GM11168 (cell line): ENCODE measurements around the gene KAZN.

ENCODE experiments used
- in situ Hi-C: fragments of 300-500 bp; cut with MboI; formaldehyde crosslinking; loops from one replicate; pipeline ENCODE4 v1.12.0; 2022; ENCODE audit warnings: low sequenced_read_pairs; ENCODE audit not compliant: unreplicated experiment

Gene KAZN

GRCh38 chr1:14608308-14608707 is 9.8 kb downstream of the KAZN start:
- in situ Hi-C loops, result loop anchor here (25.0 kb wide), 1 partner anchor 429 kb away; no protein-coding TSS in a partner anchor

DNA sequence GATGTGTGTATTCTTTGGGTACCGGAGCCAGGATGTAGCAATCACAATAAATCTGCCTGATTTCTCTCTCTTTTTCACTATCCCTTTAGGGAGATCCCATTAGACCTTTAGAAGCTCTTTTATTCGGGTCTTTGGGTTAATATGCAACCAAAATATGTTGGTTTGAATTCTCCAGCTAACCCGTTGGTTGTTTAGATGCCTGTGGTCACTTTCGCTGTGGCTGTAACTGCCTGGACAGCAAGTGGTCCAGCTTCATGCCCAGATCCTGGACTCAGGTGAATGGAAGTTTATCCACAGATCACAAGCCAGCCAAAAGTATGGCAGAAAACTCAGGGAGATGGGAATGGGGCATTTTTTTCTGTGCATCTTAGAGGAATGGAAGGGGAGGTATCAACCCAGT is 12.3 kb downstream of the KAZN start:
- in situ Hi-C loops, result loop anchor here (25.0 kb wide), 1 partner anchor 427 kb away; no protein-coding TSS in a partner anchor

DNA sequence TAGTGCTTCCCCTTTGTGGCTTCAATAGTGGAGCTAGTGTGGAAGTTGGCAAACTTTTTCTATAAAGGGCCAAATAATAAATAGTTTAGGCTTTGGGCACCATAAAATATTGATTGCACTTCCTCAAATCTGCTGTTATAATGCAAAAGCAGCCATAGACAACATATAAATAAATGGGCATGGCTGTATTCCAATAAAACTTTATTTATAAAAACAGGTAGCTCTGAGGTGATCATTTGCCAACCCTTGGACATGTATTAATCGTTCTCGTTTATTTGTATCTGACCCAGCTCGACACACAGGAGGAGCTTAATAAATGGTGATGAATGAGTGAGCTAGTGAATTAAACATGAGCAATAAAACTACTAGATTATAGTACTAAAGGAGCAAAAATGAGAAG is 13.3 kb downstream of the KAZN start:
- in situ Hi-C loops, result loop anchor here (25.0 kb wide), 1 partner anchor 426 kb away; no protein-coding TSS in a partner anchor

- in situ Hi-C loops, result loop anchor here (25.0 kb wide), 1 partner anchor 425 kb away; no protein-coding TSS in a partner anchor
Observed at GRCh38 chr1:14612256-14612655, 13.8 kb downstream of the KAZN start.

- in situ Hi-C loops, result loop anchor here (25.0 kb wide), 1 partner anchor 423 kb away; no protein-coding TSS in a partner anchor
Observed at GRCh38 chr1:14613926-14614325, 15.4 kb downstream of the KAZN start.

- in situ Hi-C loops, result loop anchor here (25.0 kb wide), 1 partner anchor 423 kb away; no protein-coding TSS in a partner anchor
Observed at GRCh38 chr1:14614341-14614740, 15.9 kb downstream of the KAZN start.

GRCh38 chr1:14615549-14616218 is 17.2 kb downstream of the KAZN start:
- in situ Hi-C loops, result loop anchor here (25.0 kb wide), 1 partner anchor 422 kb away; no protein-coding TSS in a partner anchor

DNA sequence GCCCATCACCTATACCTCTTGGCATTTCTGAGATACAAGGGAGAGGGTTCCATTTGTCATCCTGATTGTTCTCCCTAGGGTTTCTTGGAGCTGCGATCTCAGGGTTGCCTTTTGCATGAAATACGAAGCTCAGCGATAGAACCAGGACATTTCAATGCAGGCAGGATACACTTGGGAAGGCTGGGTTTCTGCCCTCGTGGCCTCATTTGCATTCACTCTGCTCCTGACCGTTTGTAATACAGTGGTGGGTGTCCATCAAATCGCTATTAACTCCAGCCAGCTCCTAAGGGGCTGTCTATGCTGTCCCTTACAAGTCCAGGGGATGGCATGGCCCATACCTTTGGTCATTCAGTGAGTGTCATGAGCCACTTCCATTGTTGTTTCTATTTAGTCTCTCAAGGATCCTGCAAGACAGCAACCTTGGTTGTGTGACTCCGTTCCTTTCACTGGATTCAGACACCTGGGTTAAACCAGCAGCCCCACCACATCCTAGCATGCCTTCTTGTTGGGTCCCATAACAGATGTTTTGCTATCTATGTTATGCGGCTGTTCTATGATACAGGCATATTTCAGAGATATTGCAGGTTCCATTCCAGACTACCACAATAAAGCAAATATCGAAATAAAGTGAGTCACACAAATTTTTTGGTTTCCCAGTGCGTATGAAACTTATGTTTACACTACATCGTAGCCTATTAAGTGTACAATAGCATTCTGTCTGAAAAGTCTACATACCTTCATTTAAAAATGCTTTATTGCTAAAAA is 18.3 kb downstream of the KAZN start:
- in situ Hi-C loops, result loop anchor here (25.0 kb wide), 1 partner anchor 420 kb away; no protein-coding TSS in a partner anchor

DNA sequence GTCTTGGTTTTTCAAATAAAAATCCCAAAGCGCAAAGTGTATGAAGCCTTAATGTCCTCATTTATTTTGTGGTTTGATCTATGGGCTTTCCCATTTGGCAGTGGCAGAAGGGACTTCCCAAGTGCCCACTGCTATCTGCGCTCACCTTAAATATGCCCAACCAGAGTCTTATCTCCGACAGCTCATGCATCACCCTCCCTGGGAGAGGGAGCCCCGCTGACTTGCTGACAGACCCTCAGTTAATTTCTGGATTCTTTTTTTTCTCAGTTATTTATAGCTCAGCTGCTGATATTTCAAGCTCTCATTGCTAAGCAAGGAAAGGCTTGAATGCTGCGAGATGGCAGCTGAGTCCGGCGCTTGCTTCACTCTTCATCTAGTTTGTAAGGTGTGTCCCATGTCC is 19.3 kb downstream of the KAZN start:
- in situ Hi-C loops, result loop anchor here (25.0 kb wide), 1 partner anchor 420 kb away; no protein-coding TSS in a partner anchor

DNA sequence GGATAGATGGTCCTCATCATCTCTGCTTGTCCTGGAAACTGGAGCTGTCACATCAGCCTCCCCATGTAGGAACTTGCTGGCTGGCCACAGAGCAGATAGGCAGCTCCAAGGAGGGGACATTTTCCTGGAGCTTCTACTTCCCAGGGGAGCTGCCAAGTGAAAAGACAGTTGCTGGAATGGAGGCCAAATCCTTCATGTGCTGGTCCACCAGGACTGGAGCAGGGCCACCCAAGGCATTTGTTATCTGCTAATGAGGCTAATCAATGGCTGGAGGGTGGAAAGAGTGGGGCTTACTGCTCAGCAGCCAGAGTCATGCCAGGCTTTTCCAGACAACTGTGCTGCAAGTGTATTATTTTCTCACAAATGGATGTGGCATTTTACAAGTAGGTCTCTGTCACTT is 22.5 kb downstream of the KAZN start:
- in situ Hi-C loops, result loop anchor here (25.0 kb wide), 1 partner anchor 416 kb away; no protein-coding TSS in a partner anchor

GRCh38 chr1:14623090-14623489 is 24.6 kb downstream of the KAZN start:
- in situ Hi-C loops, result loop anchor here (25.0 kb wide), 1 partner anchor 414 kb away; no protein-coding TSS in a partner anchor

DNA sequence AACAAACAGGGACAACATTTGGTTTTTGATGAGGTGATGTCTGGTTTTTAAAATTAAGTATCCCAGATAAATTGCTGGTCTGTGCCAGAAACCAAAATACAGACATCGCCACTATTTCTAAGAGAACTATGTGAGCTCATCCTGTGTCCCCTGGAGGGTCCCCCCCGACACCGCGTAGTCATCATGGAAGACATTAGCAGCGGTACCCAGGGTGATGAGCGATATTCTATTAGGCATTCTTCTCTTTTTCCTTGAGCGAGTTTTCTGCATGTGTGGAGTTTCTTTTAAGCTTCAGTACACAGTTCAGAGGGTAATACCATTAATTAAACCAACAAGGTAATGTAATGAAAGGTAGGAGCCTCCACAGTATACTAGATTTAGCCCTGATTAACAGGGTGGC is 26.5 kb downstream of the KAZN start:
- in situ Hi-C loops, result loop anchor here (25.0 kb wide), 1 partner anchor 412 kb away; no protein-coding TSS in a partner anchor

DNA sequence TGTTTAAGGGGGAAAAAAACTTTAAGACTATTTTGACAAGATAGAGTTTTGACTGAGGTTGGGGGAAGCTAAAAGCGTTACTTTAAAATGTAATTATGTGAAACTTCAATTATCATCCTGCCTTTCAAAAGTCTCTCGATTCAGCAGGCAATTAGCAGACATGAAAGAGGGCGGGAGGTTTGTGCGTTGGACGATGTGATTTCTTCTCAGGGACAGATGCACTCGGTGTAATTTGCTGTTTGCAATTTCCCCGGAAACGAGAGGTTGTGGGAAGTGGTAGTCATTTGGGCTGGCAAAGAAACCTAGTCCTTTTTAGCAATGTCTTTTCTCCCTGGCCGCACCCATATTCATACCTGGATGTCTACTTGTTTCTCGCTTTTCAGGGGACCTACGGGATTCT is 27.1 kb downstream of the KAZN start:
- in situ Hi-C loops, result no loop called here

DNA sequence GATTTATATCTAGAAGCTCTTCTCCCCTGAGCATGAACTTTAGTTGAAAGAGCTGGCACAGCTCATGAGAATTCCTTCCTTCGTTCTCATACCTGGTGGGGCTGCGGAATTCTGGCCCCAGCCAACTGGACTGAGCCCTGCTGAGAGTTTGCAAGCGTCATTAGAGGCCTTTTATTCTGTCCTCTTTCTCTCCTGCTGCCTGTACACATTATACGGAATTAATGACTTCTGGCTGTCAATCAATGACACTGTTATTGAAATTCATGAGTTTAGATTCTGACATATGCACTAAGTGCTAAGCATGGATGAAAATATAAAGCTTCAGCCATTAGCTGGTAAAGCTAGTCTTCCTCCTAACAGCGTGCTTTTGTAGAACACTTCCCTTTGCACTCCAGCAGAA is 27.5 kb downstream of the KAZN start:
- in situ Hi-C loops, result no loop called here

GRCh38 chr1:14626869-14627607 is 28.6 kb downstream of the KAZN start:
- in situ Hi-C loops, result no loop called here

DNA sequence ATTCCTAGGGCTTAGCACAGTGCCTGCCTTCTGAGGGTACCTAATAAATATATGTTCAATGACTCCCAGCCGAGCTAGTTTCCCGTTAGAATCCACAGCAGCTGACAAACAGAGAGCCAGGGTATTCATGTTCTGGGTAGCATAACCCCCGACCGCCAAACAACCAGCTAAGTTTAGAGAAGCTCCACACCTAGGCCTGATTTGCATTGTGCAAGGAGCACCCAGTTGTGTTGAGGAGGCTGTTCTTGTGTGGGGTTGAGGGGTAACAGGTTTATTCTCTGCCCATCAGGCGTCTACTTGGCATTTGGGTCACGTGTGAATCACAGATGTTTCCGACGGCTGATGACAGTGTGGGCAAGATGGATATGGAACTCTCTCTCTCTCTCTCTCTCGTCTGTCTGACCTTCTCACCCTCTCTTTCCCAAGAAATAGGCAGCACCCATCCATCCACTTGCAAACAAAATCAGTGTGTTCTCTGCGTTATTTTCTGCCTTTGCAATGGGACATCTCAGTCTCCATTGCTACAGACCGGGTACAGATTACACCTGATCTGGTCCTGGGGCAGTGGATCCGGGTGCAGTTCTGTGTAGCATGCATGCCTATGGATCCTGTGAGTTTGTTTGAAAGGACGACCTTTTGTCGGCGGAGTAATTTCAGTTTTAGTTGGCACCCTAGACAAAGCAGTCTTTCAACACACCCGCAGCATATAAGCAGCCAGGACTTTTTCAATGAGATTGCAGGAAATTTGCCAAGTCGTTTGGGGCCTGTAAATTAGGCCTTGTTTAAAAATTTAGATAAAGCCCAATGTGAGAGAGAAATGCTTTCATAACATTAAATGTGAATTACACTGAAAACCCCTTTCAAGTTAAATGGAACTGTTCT is 29.4 kb downstream of the KAZN start:
- in situ Hi-C loops, result no loop called here

- in situ Hi-C loops, result no loop called here
Observed at GRCh38 chr1:14629363-14630014, 31.0 kb downstream of the KAZN start.

GRCh38 chr1:14630986-14631385 is 32.5 kb downstream of the KAZN start:
- in situ Hi-C loops, result no loop called here

GRCh38 chr1:14631421-14631820 is 32.9 kb downstream of the KAZN start:
- in situ Hi-C loops, result no loop called here
